DOHH2 (cell line): ENCODE data around the gene SNX3.
A peak's percentile ranks its signal among the peaks of the same experiment; 100 is the strongest.
"Not testable (repeated sequence)": the region's sequence is repeated elsewhere in the genome, so short reads cannot be mapped to it uniquely, and the experiment has no call there.

Source experiments
- H3F3A ChIP-seq: fragments of 200-600 bp; sonication (generic), shearing (Covaris generic); 2 replicates; pipeline ENCODE4 v1.6.0; 2016; ENCODE audit warnings: antibody characterized with exemption, mild to moderate bottlenecking; ENCODE audit not compliant: control insufficient read depth, insufficient read depth
- H3K27ac ChIP-seq: fragments of 200-600 bp; sonication (generic); 2 replicates; pipeline ENCODE4 v1.5.1; 2014; ENCODE audit warnings: low read depth, mild to moderate bottlenecking, low read length, moderate library complexity
- H3K27me3 ChIP-seq: fragments of 200-600 bp; sonication (generic); 2 replicates; pipeline ENCODE4 v1.6.1; 2014; ENCODE audit warnings: mild to moderate bottlenecking, low read length, mixed read lengths; ENCODE audit not compliant: control insufficient read depth
- H3K36me3 ChIP-seq: fragments of 200-600 bp; sonication (generic); 2 replicates; pipeline ENCODE4 v1.6.1; 2014; ENCODE audit warnings: mild to moderate bottlenecking, low read length, moderate library complexity, mixed read lengths; ENCODE audit not compliant: control insufficient read depth
- H3K4me1 ChIP-seq: fragments of 200-600 bp; sonication (generic); 2 replicates; pipeline ENCODE4 v1.6.1; 2014; ENCODE audit warnings: mild to moderate bottlenecking, low read length, mixed read lengths; ENCODE audit not compliant: control insufficient read depth
- H3K4me2 ChIP-seq: fragments of 200-600 bp; sonication (generic); 2 replicates; pipeline ENCODE4 v1.6.0; 2014; ENCODE audit warnings: mild to moderate bottlenecking, low read length, moderate library complexity
- H3K4me3 ChIP-seq: fragments of 200-600 bp; sonication (generic); 2 replicates; pipeline ENCODE4 v1.5.1; 2014; ENCODE audit warnings: mild to moderate bottlenecking, low read length, mixed read lengths
- H3K79me2 ChIP-seq: fragments of 200-600 bp; sonication (generic); 2 replicates; pipeline ENCODE4 v1.6.1; 2014; ENCODE audit warnings: mild to moderate bottlenecking, low read length, mixed read lengths; ENCODE audit not compliant: control insufficient read depth
- H3K9me2 ChIP-seq: fragments of 200-600 bp; sonication (generic); replicated peaks from 2 replicates; pipeline ENCODE4 v1.6.1; 2014; ENCODE audit warnings: mild to moderate bottlenecking, low read length, mixed read lengths; ENCODE audit not compliant: control insufficient read depth
- H3K9me3 ChIP-seq: fragments of 200-600 bp; sonication (generic); 2 replicates; pipeline ENCODE4 v1.6.1; 2014; ENCODE audit warnings: antibody characterized with exemption, low read length, mixed read lengths; ENCODE audit not compliant: control insufficient read depth, insufficient read depth
- H4K20me1 ChIP-seq: fragments of 200-600 bp; sonication (generic); 2 replicates; pipeline ENCODE4 v1.6.0; 2014; ENCODE audit warnings: low read depth, mild to moderate bottlenecking, antibody characterized with exemption, low read length, moderate library complexity; ENCODE audit not compliant: control insufficient read depth, insufficient read depth
- CTCF ChIP-seq: fragments of 200-600 bp; sonication (generic); IDR thresholded peaks from one replicate; pipeline ENCODE4 v1.5.1; 2014; ENCODE audit warnings: antibody characterized with exemption, mild to moderate bottlenecking, low read depth, low read length; ENCODE audit not compliant: poor library complexity, severe bottlenecking
- EZH2phosphoT487 ChIP-seq: fragments of 200-600 bp; sonication (generic); IDR thresholded peaks from 2 replicates; pipeline ENCODE4 v1.6.1; 2017; ENCODE audit warnings: borderline replicate concordance, mild to moderate bottlenecking, antibody characterized with exemption, low read length, moderate library complexity, mixed read lengths

The SNX3 gene

DNA sequence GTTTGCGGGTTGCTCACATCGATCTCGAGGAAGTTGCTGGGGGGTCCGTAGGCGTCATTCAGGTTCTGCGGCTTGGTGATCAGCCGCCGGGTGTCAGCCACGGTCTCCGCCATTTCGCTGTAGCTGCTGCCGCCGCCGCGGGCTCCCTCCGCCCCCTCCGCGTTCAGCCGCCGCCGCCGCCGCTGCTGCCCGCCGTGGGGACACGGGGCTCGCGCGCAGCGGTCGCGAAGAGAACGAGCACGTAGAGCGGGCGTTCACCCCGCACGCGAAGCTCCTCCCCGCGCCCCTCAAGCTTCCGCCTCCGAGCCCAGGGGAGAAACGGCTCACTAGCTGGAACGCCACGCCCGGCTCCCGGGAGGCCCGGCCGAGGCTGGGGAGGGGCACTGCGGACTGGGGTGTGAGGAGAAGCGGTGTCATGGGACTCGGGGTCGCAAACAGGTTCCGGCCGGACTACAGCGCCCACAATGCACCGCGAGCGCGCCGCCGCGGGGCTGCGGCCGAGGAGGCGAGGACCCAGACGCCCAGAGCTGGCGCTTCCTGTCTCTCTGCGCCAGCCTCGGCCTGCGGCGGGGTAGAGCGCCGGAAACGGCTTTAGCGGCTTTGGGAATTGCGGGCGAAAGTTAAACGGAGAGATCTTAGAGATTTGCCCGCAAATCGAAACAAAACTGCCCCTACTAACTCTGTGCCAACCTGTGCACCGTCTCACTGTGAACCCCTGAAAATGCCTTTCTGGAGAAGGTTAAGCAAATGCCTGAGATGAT is at the start of gene SNX3:
TSS of gene SNX3 (minus strand) at position 232 of the 761 bp plus-strand sequence. CDS start at position 113, 119 bp downstream.
- peaks cover 42% of the 10 kb centered on the region for H3K4me1 ChIP-seq
- H3K27me3 ChIP-seq = no peaks in the 10 kb centered on the region
- no peak for TF ChIP-seq EZH2phosphoT487
- TF ChIP-seq CTCF = no peak
- H3K36me3 ChIP-seq = peaks cover 24% of the 10 kb centered on the region
- peaks cover 7% of the 10 kb centered on the region; the same call in 1 of the 2 replicates for H4K20me1 ChIP-seq
- H3K4me2 ChIP-seq = peak within 1 kb of the TSS; percentile 92
- peak within 1 kb of the TSS; percentile 95 for H3K4me3 ChIP-seq
- no peaks in the 10 kb centered on the region for H3K9me3 ChIP-seq
- no peaks in the 10 kb centered on the region for H3K9me2 ChIP-seq
- H3F3A ChIP-seq = peaks cover 17% of the 10 kb centered on the region
- H3K27ac ChIP-seq = peak within 1 kb of the TSS; percentile 66
- H3K79me2 ChIP-seq = peaks cover 52% of the 10 kb centered on the region

DNA sequence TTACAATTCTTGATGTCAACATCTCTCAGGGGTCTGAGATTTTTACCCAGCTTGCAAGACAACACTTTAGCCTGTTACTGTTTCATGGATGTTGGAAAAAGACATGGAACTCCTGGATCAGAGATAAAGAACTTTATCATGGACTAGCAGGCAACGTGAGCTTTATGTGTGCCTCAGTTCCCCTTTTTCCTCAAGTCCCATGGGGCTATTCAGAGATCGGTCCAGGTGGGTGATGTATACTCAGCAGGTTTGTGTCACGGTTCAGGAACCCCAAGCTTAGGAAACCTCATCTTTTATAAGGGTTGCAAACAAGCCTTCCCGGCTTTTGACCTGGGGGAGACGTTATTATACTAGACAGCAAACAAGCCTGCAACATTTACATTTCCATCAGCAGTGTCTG is 49.0 kb upstream of the SNX3 start:
- TF ChIP-seq CTCF = no peak
- TF ChIP-seq EZH2phosphoT487 = no peak
- no peaks in the 10 kb centered on the region for H3K9me2 ChIP-seq
- no peaks in the 10 kb centered on the region for H3K79me2 ChIP-seq
- H3K27ac ChIP-seq = no peak overlapping the region
- H3K27me3 ChIP-seq = no peaks in the 10 kb centered on the region
- no peaks in the 10 kb centered on the region for H3K36me3 ChIP-seq
- H3K4me1 ChIP-seq = peaks cover 34% of the 10 kb centered on the region
- peaks cover 10% of the 10 kb centered on the region; the same call in 1 of the 2 replicates for H3F3A ChIP-seq
- no peaks in the 10 kb centered on the region for H3K9me3 ChIP-seq
- no peaks in the 10 kb centered on the region for H4K20me1 ChIP-seq
- peak overlapping the region; percentile 35 for H3K4me3 ChIP-seq
- peak overlapping the region; percentile 57 for H3K4me2 ChIP-seq

- 0 out of 2 replicates have a peak overlapping the region, but pooled peaks have one; percentile 2 for H3K27ac ChIP-seq
- H3K9me2 ChIP-seq, H3K27me3 ChIP-seq, H4K20me1 ChIP-seq, H3K9me3 ChIP-seq, H3K36me3 ChIP-seq, H3K79me2 ChIP-seq, H3F3A ChIP-seq: not testable (repeated sequence)
- peak overlapping the region; percentile 57 for H3K4me2 ChIP-seq
- H3K4me1 ChIP-seq = peaks cover 27% of the 10 kb centered on the region
- H3K4me3 ChIP-seq = peak overlapping the region; percentile 43
Measured at GRCh38 chr6:108308641-108309040, 47.8 kb upstream of the SNX3 start.

DNA sequence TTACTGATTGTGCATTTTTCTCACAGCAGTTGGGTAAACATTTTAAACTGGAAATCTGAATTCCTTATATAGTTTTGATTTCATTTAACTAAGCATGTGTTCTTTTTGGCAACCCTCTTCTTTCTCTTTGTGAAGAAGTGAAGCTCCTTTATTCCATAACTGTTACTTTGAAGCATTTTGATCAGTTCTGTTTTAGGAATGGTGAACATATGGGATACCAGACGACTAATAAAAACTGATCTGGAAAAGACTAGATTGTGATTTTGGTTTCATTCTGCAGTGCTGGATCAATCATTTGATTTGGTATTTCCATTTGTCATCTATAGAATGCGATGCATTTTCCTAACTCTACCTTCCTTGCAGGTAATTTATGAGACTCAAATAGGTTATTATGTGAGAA is 43.8 kb upstream of the SNX3 start:
- H3K79me2 ChIP-seq = no peaks in the 10 kb centered on the region

More for the DNA sequence above, 43.8 kb upstream of the SNX3 start:
- Histone ChIP-seq H3K4me2 (no peak overlapping the region), H3K27me3 (no peaks in the 10 kb centered on the region), H3K9me3 (no peaks in the 10 kb centered on the region), H3K9me2 (no peaks in the 10 kb centered on the region), H3F3A (peaks cover 10% of the 10 kb centered on the region; the same call in 1 of the 2 replicates), H3K4me1 (peaks cover 17% of the 10 kb centered on the region), H3K36me3 (no peaks in the 10 kb centered on the region), H3K4me3 (no peak overlapping the region), H4K20me1 (no peaks in the 10 kb centered on the region), H3K27ac (no peak overlapping the region)
- TF ChIP-seq EZH2phosphoT487 = no peak
- no peak for TF ChIP-seq CTCF
